H1 (cell line): Measurements from ENCODE around the gene MAN1C1. TPM values are rescaled to one million over a fixed set of nuclear protein-coding genes. Genes with fewer than 3 reads are reported as not detected.

Experiments
- ASH2L ChIP-seq: fragments of 200-600, 300-600 bp; sonication (generic); IDR thresholded peaks from one replicate; pipeline ENCODE4 v1.7.1; 2017; ENCODE audit warnings: low read length
- CTCF ChIP-seq, 3 experiments: IDR thresholded peaks; 1 replicate in 2 of 3; 2 replicates in 1 of 3; pipeline versions ENCODE4 v1.5.1 to v1.6.1; 2011; ENCODE audit warnings: low read length in 3 of 3, mild to moderate bottlenecking in 3 of 3, inconsistent platforms in 2 of 3, low read depth in 1 of 3, moderate library complexity in 1 of 3; ENCODE audit not compliant: insufficient read depth in 1 of 3; ENCODE audit errors: control extremely low read depth in 1 of 3
- E2F6 ChIP-seq: IDR thresholded peaks from 2 replicates; pipeline ENCODE4 v1.6.1; 2012; ENCODE audit warnings: inconsistent platforms
- FOSL1 ChIP-seq: IDR thresholded peaks from 2 replicates; pipeline ENCODE4 v1.6.1; 2011; ENCODE audit warnings: mild to moderate bottlenecking, low read depth, low read length, moderate library complexity; ENCODE audit not compliant: insufficient read depth
- JUN ChIP-seq: IDR thresholded peaks from 2 replicates; pipeline ENCODE4 v1.6.1; 2011; ENCODE audit warnings: low read depth, mild to moderate bottlenecking, improper control_type of control experiment, low read length
- SIN3A ChIP-seq, 2 experiments: IDR thresholded peaks in 1 of 2; conservative IDR thresholded peaks in 1 of 2; 2 replicates each; pipeline ENCODE4 v1.6.1; 2011 to 2012; ENCODE audit warnings: low read length in 2 of 2, improper control_type of control experiment in 1 of 2, low read depth in 1 of 2, mild to moderate bottlenecking in 1 of 2
- SIRT6 ChIP-seq: IDR thresholded peaks from one replicate; pipeline ENCODE4 v1.7.1; 2012; ENCODE audit warnings: low read length, inconsistent platforms
- TBP ChIP-seq: IDR thresholded peaks from 2 replicates; pipeline ENCODE4 v1.6.1; 2011; ENCODE audit warnings: low read depth, low read length, improper control_type of control experiment
- YY1 ChIP-seq: IDR thresholded peaks from 2 replicates; pipeline ENCODE4 v1.6.1; 2011; ENCODE audit warnings: low read depth, mild to moderate bottlenecking, low read length
- polyA plus RNA-seq, 7 experiments: library from polyadenylated mRNA; depleted of rRNA in 3 of 7; stranded (reverse) in 5 of 7; unstranded in 2 of 7; fragments of >200 nt in 5 of 7; fragments of 200-250 nt in 2 of 7; gene quantifications; 1 replicate in 5 of 7; 2 replicates in 1 of 7; 4 replicates in 1 of 7; pipeline versions ENCODE4 v1.2.1 to v1.2.3, GENCODE V29; 2011 to 2013; ENCODE audit warnings: missing spikeins in 2 of 7, mixed read lengths in 2 of 7
- total RNA-seq: library from RNA; stranded (reverse); fragmentation: NEBNext Ultra II Directional; extraction: Animal tissue kit (Norgen Biotek cat#: 25700); gene quantifications from 2 replicates; pipeline ENCODE4 v1.2.1, GENCODE V29; 2021

Gene MAN1C1
- total and polyA plus RNA-seq, 2 of the 8 experiments (the other 6 are each of a cell fraction or from before 2014, with no cell fraction given), result 7.8 to 15.2 TPM

- TF ChIP-seq CTCF (IDR thresholded peaks at IDR 0.05; ENCODE audit: control extremely low read depth in 1 of 3, insufficient read depth in 1 of 3, low read depth in 1 of 3, low read length in 3 of 3) (no peak), YY1 (no peak), E2F6 (no peak), SIRT6 (no peak), JUN (no peak), TBP (no peak), SIN3A (conservative IDR thresholded peaks at IDR 0.05 in 1 of 2, IDR thresholded peaks at IDR 0.05 in 1 of 2; ENCODE audit: low read depth in 1 of 2, low read length in 2 of 2) (no peak), FOSL1 (no peak), ASH2L (no peak)
These were observed 69.5 kb downstream of the MAN1C1 start (continued) for GRCh38 chr1:25685938-25686665.
